Astrocyte (in vitro differentiated cells and primary cell): ENCODE results near the gene RETREG2. TPM values are rescaled to one million over a fixed set of nuclear protein-coding genes. Genes with fewer than 3 reads are reported as not detected.

Experiments
- DNase-seq: peaks from one replicate; pipeline ENCODE4 v3.0.0-alpha.2; 2010; ENCODE audit warnings: low read depth
- FAIRE-seq: peaks from 2 replicates; lab custom pipeline; 2011; peaks lifted over from hg19 to GRCh38; lab: Jason Lieb, UNC
- H2AFZ ChIP-seq: 2 replicates; pipeline ENCODE4 v1.6.0; 2012; ENCODE audit warnings: low read depth, low read length, inconsistent platforms
- H3K27ac ChIP-seq: 2 replicates; pipeline ENCODE4 v1.5.1; 2011; ENCODE audit warnings: low read depth, low read length, inconsistent platforms
- H3K27me3 ChIP-seq: 2 replicates; pipeline ENCODE4 v1.6.0; 2011; ENCODE audit warnings: low read length, inconsistent platforms; ENCODE audit not compliant: insufficient read depth
- H3K36me3 ChIP-seq: 2 replicates; pipeline ENCODE4 v1.5.1; 2011; ENCODE audit warnings: low read length, inconsistent platforms; ENCODE audit not compliant: insufficient read depth
- H3K4me1 ChIP-seq: 2 replicates; pipeline ENCODE4 v1.5.1; 2011; ENCODE audit warnings: low read length, inconsistent platforms; ENCODE audit not compliant: insufficient read depth
- H3K4me2 ChIP-seq: 2 replicates; pipeline ENCODE4 v1.6.0; 2012; ENCODE audit warnings: low read length, inconsistent platforms
- H3K4me3 ChIP-seq: 2 replicates; pipeline ENCODE4 v1.5.1; 2011; ENCODE audit warnings: low read depth, mild to moderate bottlenecking, low read length, inconsistent platforms; ENCODE audit not compliant: insufficient read depth
- H3K79me2 ChIP-seq: 2 replicates; pipeline ENCODE4 v1.6.0; 2012; ENCODE audit warnings: mild to moderate bottlenecking, low read length, inconsistent platforms; ENCODE audit not compliant: insufficient read depth
- H3K9ac ChIP-seq: 2 replicates; pipeline ENCODE4 v1.6.0; 2012; ENCODE audit warnings: mild to moderate bottlenecking, low read length, inconsistent platforms
- H3K9me3 ChIP-seq: 2 replicates; pipeline ENCODE4 v1.5.1; 2012; ENCODE audit warnings: low read depth, mild to moderate bottlenecking, low read length, inconsistent platforms; ENCODE audit not compliant: insufficient read depth
- H4K20me1 ChIP-seq: 2 replicates; pipeline ENCODE4 v1.6.0; 2012; ENCODE audit warnings: low read length, inconsistent platforms; ENCODE audit not compliant: insufficient read depth
- H3K27ac Mint-ChIP-seq: one replicate; pipeline ENCODE4 v1.8.0; 2021; ENCODE audit warnings: mild to moderate bottlenecking, mixed read lengths; ENCODE audit not compliant: unreplicated experiment
- H3K27me3 Mint-ChIP-seq: one replicate; pipeline ENCODE4 v1.8.0; 2021; ENCODE audit warnings: low read depth, mixed read lengths; ENCODE audit not compliant: unreplicated experiment
- H3K36me3 Mint-ChIP-seq: one replicate; pipeline ENCODE4 v1.8.0; 2021; ENCODE audit warnings: low read depth, mixed read lengths; ENCODE audit not compliant: unreplicated experiment
- H3K4me1 Mint-ChIP-seq: one replicate; pipeline ENCODE4 v1.8.0; 2021; ENCODE audit warnings: low read depth, mixed read lengths; ENCODE audit not compliant: unreplicated experiment
- H3K4me3 Mint-ChIP-seq: one replicate; pipeline ENCODE4 v1.8.0; 2021; ENCODE audit warnings: mild to moderate bottlenecking, moderate library complexity, mixed read lengths; ENCODE audit not compliant: unreplicated experiment
- H3K9me3 Mint-ChIP-seq: one replicate; pipeline ENCODE4 v1.8.0; 2021; ENCODE audit warnings: mild to moderate bottlenecking, mixed read lengths; ENCODE audit not compliant: unreplicated experiment
- CTCF ChIP-seq: IDR thresholded peaks from 2 replicates; pipeline ENCODE4 v1.5.1; 2011; ENCODE audit warnings: low read depth, mild to moderate bottlenecking, inconsistent platforms, low read length, moderate library complexity; ENCODE audit not compliant: insufficient read depth
- EZH2 ChIP-seq: IDR thresholded peaks from 2 replicates; pipeline ENCODE4 v1.6.1; 2012; ENCODE audit warnings: mild to moderate bottlenecking, low read length, inconsistent platforms; ENCODE audit not compliant: insufficient read depth
- total RNA-seq: library from RNA; stranded (reverse); gene quantifications from 2 replicates; pipeline ENCODE4 v1.2.1, GENCODE V29; 2021

RETREG2 gene
- total RNA-seq, 1 donor from 2014 or later = 54.8 TPM

GRCh38 chr2:219218732-219219701 is 40.9 kb downstream of the RETREG2 start, which contains the start of gene ABCB6:
TSS of gene ABCB6 (minus strand) at chr2:219218958. CDS start at chr2:219218673, 285 bp downstream.
- peaks cover 8% of the 10 kb centered on the region for H3K79me2 ChIP-seq
- peak within 1 kb of the TSS; percentile 79 for H3K27ac ChIP-seq
- Mint-ChIP-seq H3K27ac (peak within 1 kb of the TSS; percentile 87), H3K36me3 (peaks cover 30% of the 10 kb centered on the region), H3K4me3 (peak within 1 kb of the TSS; percentile 86), H3K27me3 (no peaks in the 10 kb centered on the region), H3K9me3 (no peaks in the 10 kb centered on the region), H3K4me1 (peaks cover 6% of the 10 kb centered on the region)
- peak within 1 kb of the TSS; percentile 71 for H2AFZ ChIP-seq
- H3K27me3 ChIP-seq = no peaks in the 10 kb centered on the region
- peaks cover 14% of the 10 kb centered on the region for H4K20me1 ChIP-seq
- peak within 1 kb of the TSS; percentile 73 for H3K9ac ChIP-seq
- peaks cover 23% of the 10 kb centered on the region for H3K4me1 ChIP-seq
- H3K4me3 ChIP-seq = peak within 1 kb of the TSS; percentile 60
- peaks cover 16% of the 10 kb centered on the region for H3K36me3 ChIP-seq
- H3K9me3 ChIP-seq = no peaks in the 10 kb centered on the region
- FAIRE-seq = no peak
- peak within 1 kb of the TSS; percentile 87 for H3K4me2 ChIP-seq
- DNase-seq = peak; percentile 79
- TF ChIP-seq CTCF = no peak
- TF ChIP-seq EZH2 = no peak

- Mint-ChIP-seq H3K27me3 (no peaks in the 10 kb centered on the region), H3K9me3 (no peaks in the 10 kb centered on the region), H3K4me1 (peaks cover 6% of the 10 kb centered on the region), H3K4me3 (no peak overlapping the region), H3K36me3 (peaks cover 29% of the 10 kb centered on the region), H3K27ac (no peak overlapping the region)
- TF ChIP-seq EZH2 (no peak), CTCF (no peak)
- FAIRE-seq (no peak), DNase-seq (no peak)
- peak overlapping the region; percentile 87 for H3K4me2 ChIP-seq
- H3K27me3 ChIP-seq = no peaks in the 10 kb centered on the region
- no peak overlapping the region for H3K4me3 ChIP-seq
- H3K36me3 ChIP-seq = peaks cover 16% of the 10 kb centered on the region
- peaks cover 8% of the 10 kb centered on the region for H3K79me2 ChIP-seq
- H2AFZ ChIP-seq = no peak overlapping the region
- no peak overlapping the region for H3K27ac ChIP-seq
- H4K20me1 ChIP-seq = peaks cover 14% of the 10 kb centered on the region
- no peaks in the 10 kb centered on the region for H3K9me3 ChIP-seq
- peaks cover 23% of the 10 kb centered on the region for H3K4me1 ChIP-seq
- H3K9ac ChIP-seq = peak overlapping the region; percentile 73
Observed at GRCh38 chr2:219219784-219220532, 41.9 kb downstream of the RETREG2 start.
